PFSK-1 (cell line): ENCODE measurements around the gene EIF3L.

Source experiments
- FOXP2 ChIP-seq: optimal IDR thresholded peaks from 2 replicates; pipeline ENCODE3; 2011; ENCODE audit warnings: borderline replicate concordance, control low read depth, inconsistent platforms; ENCODE audit not compliant: insufficient read depth; ENCODE audit errors: extremely low read length, extremely low read depth
- POLR2AphosphoS5 ChIP-seq: IDR thresholded peaks from 2 replicates; pipeline ENCODE4 v1.6.1; 2012; ENCODE audit warnings: low read depth, mild to moderate bottlenecking, control low read depth, low read length, moderate library complexity
- REST ChIP-seq, 2 experiments: IDR thresholded peaks; 2 replicates each; pipeline versions ENCODE4 v1.6.1 to v1.8.0; 2011 to 2012; ENCODE audit warnings: low read depth in 2 of 2, low read length in 2 of 2, control low read depth in 1 of 2, inconsistent platforms in 1 of 2, mild to moderate bottlenecking in 1 of 2, moderate library complexity in 1 of 2; ENCODE audit not compliant: insufficient read depth in 1 of 2
- SIN3A ChIP-seq: IDR thresholded peaks from 2 replicates; pipeline ENCODE4 v1.6.1; 2012; ENCODE audit warnings: mild to moderate bottlenecking, low read length, moderate library complexity, borderline replicate concordance; ENCODE audit not compliant: insufficient read depth
- TAF1 ChIP-seq: IDR thresholded peaks from 2 replicates; pipeline ENCODE4 v1.6.1; 2012; ENCODE audit warnings: low read length, control low read depth, borderline replicate concordance; ENCODE audit not compliant: insufficient read depth

The EIF3L gene

GRCh38 chr22:37929390-37929789 is 80.2 kb downstream of the EIF3L start:
- TF ChIP-seq SIN3A (no peak), REST (IDR thresholded peaks at IDR 0.05; ENCODE audit: insufficient read depth in 1 of 2, low read depth in 2 of 2, low read length in 2 of 2) (no peak), POLR2AphosphoS5 (no peak), TAF1 (no peak), FOXP2 (no peak)

DNA sequence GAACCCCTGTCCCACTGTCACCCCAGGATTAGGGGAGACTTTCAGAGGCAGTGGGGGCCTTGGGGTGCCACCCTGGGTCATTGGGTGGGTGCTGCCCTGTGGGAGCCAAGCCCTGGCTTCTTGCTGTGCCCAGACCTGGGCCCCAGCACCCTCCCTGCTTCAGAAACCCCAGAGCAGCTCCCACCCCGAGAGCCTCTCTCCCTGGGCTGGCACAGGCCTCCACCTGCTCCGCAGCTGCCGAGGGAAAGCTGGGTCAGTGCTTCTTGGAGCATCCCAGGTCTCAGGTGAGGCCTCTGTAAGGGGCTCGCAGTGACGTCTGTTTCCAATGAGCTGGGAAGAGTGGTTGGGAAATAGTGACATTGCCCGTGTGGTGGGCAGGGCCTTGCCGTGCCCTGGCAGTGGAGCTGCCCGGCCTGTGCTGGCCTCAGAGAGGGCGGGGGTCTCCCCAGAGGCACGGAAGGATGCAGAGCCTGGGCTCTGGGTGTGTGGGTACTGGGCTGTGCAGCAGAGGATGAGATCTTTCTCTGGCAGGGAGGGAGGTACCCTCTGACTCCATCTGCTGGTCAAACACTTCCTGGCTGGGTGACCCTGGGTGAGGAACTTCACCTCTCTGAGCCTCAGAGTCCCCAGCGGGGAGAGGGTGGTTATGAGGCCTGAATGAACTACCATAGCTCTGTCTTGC is 81.2 kb downstream of the EIF3L start:
- TF ChIP-seq FOXP2 (no peak), POLR2AphosphoS5 (no peak), REST (IDR thresholded peaks at IDR 0.05; ENCODE audit: insufficient read depth in 1 of 2, low read depth in 2 of 2, low read length in 2 of 2) (no peak), SIN3A (no peak), TAF1 (no peak)

GRCh38 chr22:37930952-37931440 is 81.8 kb downstream of the EIF3L start:
- no peak for TF ChIP-seq SIN3A
- no peak for TF ChIP-seq FOXP2
- TF ChIP-seq POLR2AphosphoS5, result no peak

DNA sequence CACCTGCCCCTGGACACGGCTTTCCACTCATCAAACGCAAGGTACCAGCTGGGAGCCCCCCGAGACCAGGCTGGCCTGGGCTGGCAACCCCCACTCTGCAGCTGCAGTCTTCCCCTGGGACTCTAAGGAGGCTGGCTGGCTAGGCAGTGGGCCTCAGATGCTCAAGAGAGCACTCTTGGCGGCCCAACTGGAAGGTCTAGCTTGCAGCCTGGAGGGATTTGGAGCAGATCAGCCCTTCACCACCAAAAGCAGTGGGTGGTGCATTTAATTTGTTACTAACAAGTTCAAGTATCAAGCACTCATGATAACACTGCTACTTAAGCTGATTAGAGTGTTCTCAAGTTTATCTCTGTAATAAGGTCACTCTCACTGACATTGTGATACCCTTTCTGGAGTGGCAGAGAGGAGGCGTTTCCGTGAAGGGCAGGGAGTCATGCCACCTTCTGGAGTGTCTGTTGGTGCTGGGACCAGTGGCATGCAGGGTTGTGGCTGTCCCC is 82.7 kb downstream of the EIF3L start:
- TF ChIP-seq SIN3A (no peak), FOXP2 (no peak), REST (IDR thresholded peaks at IDR 0.05; ENCODE audit: insufficient read depth in 1 of 2, low read depth in 2 of 2, low read length in 2 of 2) (no peak), POLR2AphosphoS5 (no peak)

- TF ChIP-seq REST (IDR thresholded peaks at IDR 0.05; ENCODE audit: insufficient read depth in 1 of 2, low read depth in 2 of 2, low read length in 2 of 2) (no peak), SIN3A (no peak), FOXP2 (no peak), TAF1 (no peak), POLR2AphosphoS5 (no peak)
These were observed 83.2 kb downstream of the EIF3L start for GRCh38 chr22:37932401-37932800.
